Mammary epithelial cell (primary cell): ENCODE results near the gene AOAH.

ENCODE experiments used
- CTCF ChIP-seq, 2 donors: IDR thresholded peaks in 1 of 2; conservative IDR thresholded peaks in 1 of 2; 2 replicates each; pipeline ENCODE4 v1.5.1; 2011 to 2012; ENCODE audit warnings: inconsistent platforms in 2 of 2, low read length in 2 of 2, mild to moderate bottlenecking in 2 of 2, control low read depth in 1 of 2, low read depth in 1 of 2; ENCODE audit not compliant: insufficient read depth in 1 of 2; ENCODE audit errors: extremely low read depth in 1 of 2
- EZH2 ChIP-seq: IDR thresholded peaks from 2 replicates; pipeline ENCODE4 v1.6.1; 2012; ENCODE audit warnings: low read length, inconsistent platforms, borderline replicate concordance

GRCh38 chr7:36749282-36749960, 25.1 kb upstream of the AOAH start:
- TF ChIP-seq CTCF (conservative IDR thresholded peaks at IDR 0.05 in 1 of 2, IDR thresholded peaks at IDR 0.05 in 1 of 2; ENCODE audit: extremely low read depth in 1 of 2, insufficient read depth in 1 of 2, low read depth in 1 of 2, low read length in 2 of 2), result no peak
- no peak for TF ChIP-seq EZH2
